ENCODE data around the gene DMD.

The DMD gene

DNA sequence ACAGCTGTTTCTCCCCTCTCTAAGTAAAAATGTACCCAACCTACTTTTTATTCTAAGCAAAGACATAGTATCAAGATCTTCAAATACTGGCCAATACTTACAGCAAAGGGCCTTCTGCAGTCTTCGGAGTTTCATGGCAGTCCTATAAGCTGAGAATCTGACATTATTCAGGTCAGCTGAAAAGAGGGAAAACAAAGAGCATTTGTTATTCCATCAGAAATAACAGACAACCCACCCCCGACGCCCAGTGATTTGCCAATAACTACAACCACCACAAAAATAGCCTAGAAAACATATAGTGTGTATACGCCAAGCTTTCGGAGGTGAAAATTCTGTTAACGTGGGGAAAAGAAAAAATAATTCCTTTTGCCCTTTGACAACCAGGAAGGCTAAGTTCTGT lies 1988.4 kb downstream of the DMD start:
- Mint-ChIP-seq H3K4me3 (no peak overlapping the region), H3K36me3 (ENCODE audit: insufficient read depth) (no peaks in the 10 kb centered on the region), H3K9me3 (peaks cover 9% of the 10 kb centered on the region), H3K27me3 (no peaks in the 10 kb centered on the region), H3K4me1 (no peaks in the 10 kb centered on the region), H3K27ac (ENCODE audit: low read depth) (no peak overlapping the region)
- no peak for DNase-seq (ENCODE audit: low spot score in 2 of 2)
- no peak for ATAC-seq (replicated peaks; ENCODE audit: extremely low read depth, poor library complexity, severe bottlenecking)

DNA sequence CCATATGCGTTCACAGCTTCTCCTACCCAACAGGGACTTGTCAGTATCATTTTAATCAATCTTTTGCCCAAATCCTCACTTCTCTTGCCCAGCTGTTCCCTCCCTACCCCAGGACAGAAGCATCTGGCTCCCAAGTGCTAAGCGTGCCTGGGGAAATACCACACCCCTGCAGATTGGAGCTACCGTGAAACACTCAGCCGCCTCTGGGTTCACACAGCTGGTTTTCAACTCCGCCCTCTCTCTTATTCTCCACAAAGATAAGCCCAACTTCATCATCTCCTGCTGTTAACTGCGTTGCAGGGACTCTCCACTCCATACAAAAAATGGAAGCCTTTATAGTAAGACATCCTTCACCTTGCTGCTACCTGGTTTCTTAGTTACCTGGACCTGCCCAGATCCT lies 1992.2 kb downstream of the DMD start:
- Mint-ChIP-seq H3K4me1 (no peaks in the 10 kb centered on the region), H3K4me3 (no peak overlapping the region), H3K9me3 (no peaks in the 10 kb centered on the region), H3K27ac (ENCODE audit: low read depth) (no peak overlapping the region), H3K27me3 (no peaks in the 10 kb centered on the region), H3K36me3 (ENCODE audit: insufficient read depth) (no peaks in the 10 kb centered on the region)
- ATAC-seq (replicated peaks; ENCODE audit: extremely low read depth, poor library complexity, severe bottlenecking) (no peak), DNase-seq (ENCODE audit: low spot score in 2 of 2) (no peak)

GRCh38 chrX:31217084-31217483 lies 1994.3 kb downstream of the DMD start:
- Mint-ChIP-seq H3K27ac (ENCODE audit: low read depth) (no peak overlapping the region), H3K9me3 (no peaks in the 10 kb centered on the region), H3K4me3 (no peak overlapping the region), H3K36me3 (ENCODE audit: insufficient read depth) (no peaks in the 10 kb centered on the region), H3K4me1 (no peaks in the 10 kb centered on the region), H3K27me3 (no peaks in the 10 kb centered on the region)
- DNase-seq (ENCODE audit: low spot score in 2 of 2) (no peak), ATAC-seq (replicated peaks; ENCODE audit: extremely low read depth, poor library complexity, severe bottlenecking) (no peak)

- ATAC-seq (replicated peaks; ENCODE audit: extremely low read depth, poor library complexity, severe bottlenecking) (no peak), DNase-seq (ENCODE audit: low spot score in 2 of 2) (no peak)
- no peaks in the 10 kb centered on the region for H3K36me3 Mint-ChIP-seq (ENCODE audit: insufficient read depth)
- no peak overlapping the region for H3K4me3 Mint-ChIP-seq
- no peak overlapping the region for H3K27ac Mint-ChIP-seq (ENCODE audit: low read depth)
- no peaks in the 10 kb centered on the region for H3K9me3 Mint-ChIP-seq
- H3K4me1 Mint-ChIP-seq = no peaks in the 10 kb centered on the region
- H3K27me3 Mint-ChIP-seq = no peaks in the 10 kb centered on the region
Observed at GRCh38 chrX:31215277-31215815, 1996.0 kb downstream of the DMD start.

DNA sequence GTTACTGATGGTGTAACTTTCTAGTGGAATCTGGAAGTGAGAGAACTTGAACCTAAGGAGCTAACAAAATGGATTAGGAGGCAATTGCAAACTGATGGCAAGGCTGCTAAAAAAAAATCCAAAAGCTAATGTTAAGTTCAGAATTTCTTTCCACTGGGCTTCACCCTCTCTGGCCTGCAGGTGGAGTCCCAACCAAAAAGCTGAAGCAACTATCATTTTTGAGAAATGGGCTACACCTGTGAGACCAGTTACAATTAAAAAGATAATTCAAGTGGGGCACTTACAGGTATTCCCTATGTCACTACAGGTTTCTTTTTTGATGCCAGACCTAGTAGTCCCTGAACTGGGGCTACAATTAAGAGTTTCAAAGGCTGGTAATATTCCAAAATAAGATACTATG lies 1997.4 kb downstream of the DMD start:
- Mint-ChIP-seq H3K27ac (ENCODE audit: low read depth) (no peak overlapping the region), H3K27me3 (no peaks in the 10 kb centered on the region), H3K4me1 (no peaks in the 10 kb centered on the region), H3K4me3 (no peak overlapping the region), H3K9me3 (no peaks in the 10 kb centered on the region), H3K36me3 (ENCODE audit: insufficient read depth) (no peaks in the 10 kb centered on the region)
- no peak for ATAC-seq (replicated peaks; ENCODE audit: extremely low read depth, poor library complexity, severe bottlenecking)
- DNase-seq (ENCODE audit: low spot score in 2 of 2) = no peak

- Mint-ChIP-seq H3K27me3 (no peaks in the 10 kb centered on the region), H3K4me1 (no peaks in the 10 kb centered on the region), H3K4me3 (no peak overlapping the region), H3K9me3 (no peaks in the 10 kb centered on the region), H3K36me3 (ENCODE audit: insufficient read depth) (no peaks in the 10 kb centered on the region), H3K27ac (ENCODE audit: low read depth) (no peak overlapping the region)
- ATAC-seq (replicated peaks; ENCODE audit: extremely low read depth, poor library complexity, severe bottlenecking) (no peak), DNase-seq (ENCODE audit: low spot score in 2 of 2) (no peak)
Observed at GRCh38 chrX:31212856-31213748, 1998.2 kb downstream of the DMD start.

GRCh38 chrX:31209005-31209628 lies 2002.2 kb downstream of the DMD start:
- ATAC-seq (replicated peaks; ENCODE audit: extremely low read depth, poor library complexity, severe bottlenecking) (no peak), DNase-seq (ENCODE audit: low spot score in 2 of 2) (no peak)
- Mint-ChIP-seq H3K27ac (ENCODE audit: low read depth) (no peak overlapping the region), H3K4me1 (no peaks in the 10 kb centered on the region), H3K4me3 (no peak overlapping the region), H3K9me3 (no peaks in the 10 kb centered on the region), H3K36me3 (ENCODE audit: insufficient read depth) (no peaks in the 10 kb centered on the region), H3K27me3 (no peaks in the 10 kb centered on the region)

DNA sequence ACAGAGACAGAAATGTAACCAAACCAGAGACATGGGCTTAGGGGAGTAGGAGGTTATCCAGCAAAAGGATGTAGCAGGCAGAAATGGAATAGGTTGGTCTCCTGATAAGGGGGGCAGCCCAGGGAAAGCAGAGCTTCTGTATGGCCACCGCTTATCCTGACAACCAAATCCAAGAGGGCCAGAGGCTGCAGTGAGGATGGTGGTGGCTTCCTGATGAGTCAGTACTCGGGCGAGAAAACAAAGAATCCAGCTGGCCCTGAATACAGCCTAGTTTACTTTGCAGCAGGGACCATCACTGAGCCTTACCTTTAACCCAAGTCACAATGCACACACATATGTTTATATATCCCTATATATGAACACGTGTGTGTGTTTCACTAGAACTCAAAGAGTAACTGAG lies 2009.8 kb downstream of the DMD start:
- H3K27me3 Mint-ChIP-seq = no peaks in the 10 kb centered on the region
- ATAC-seq (replicated peaks; ENCODE audit: extremely low read depth, poor library complexity, severe bottlenecking) (no peak), DNase-seq (ENCODE audit: low spot score in 2 of 2) (no peak)
- no peak overlapping the region for H3K27ac Mint-ChIP-seq (ENCODE audit: low read depth)
- no peaks in the 10 kb centered on the region for H3K9me3 Mint-ChIP-seq
- no peaks in the 10 kb centered on the region for H3K4me1 Mint-ChIP-seq
- H3K36me3 Mint-ChIP-seq (ENCODE audit: insufficient read depth) = no peaks in the 10 kb centered on the region
- H3K4me3 Mint-ChIP-seq = no peak overlapping the region

- H3K4me1 Mint-ChIP-seq = no peaks in the 10 kb centered on the region
Observed at GRCh38 chrX:31200430-31200829, 2010.9 kb downstream of the DMD start.

GRCh38 chrX:31199840-31200114 lies 2011.6 kb downstream of the DMD start:
- Mint-ChIP-seq H3K4me3 (no peak overlapping the region), H3K27me3 (no peaks in the 10 kb centered on the region), H3K36me3 (ENCODE audit: insufficient read depth) (no peaks in the 10 kb centered on the region), H3K4me1 (no peaks in the 10 kb centered on the region), H3K9me3 (no peaks in the 10 kb centered on the region), H3K27ac (ENCODE audit: low read depth) (no peak overlapping the region)
- DNase-seq (ENCODE audit: low spot score in 2 of 2) = no peak
- no peak for ATAC-seq (replicated peaks; ENCODE audit: extremely low read depth, poor library complexity, severe bottlenecking)

More at GRCh38 chrX:31200430-31200829, 2010.9 kb downstream of the DMD start:
- Mint-ChIP-seq H3K36me3 (ENCODE audit: insufficient read depth) (no peaks in the 10 kb centered on the region), H3K27ac (ENCODE audit: low read depth) (no peak overlapping the region), H3K27me3 (no peaks in the 10 kb centered on the region), H3K4me3 (no peak overlapping the region), H3K9me3 (no peaks in the 10 kb centered on the region)
- ATAC-seq (replicated peaks; ENCODE audit: extremely low read depth, poor library complexity, severe bottlenecking) = no peak
- no peak for DNase-seq (ENCODE audit: low spot score in 2 of 2)

DNA sequence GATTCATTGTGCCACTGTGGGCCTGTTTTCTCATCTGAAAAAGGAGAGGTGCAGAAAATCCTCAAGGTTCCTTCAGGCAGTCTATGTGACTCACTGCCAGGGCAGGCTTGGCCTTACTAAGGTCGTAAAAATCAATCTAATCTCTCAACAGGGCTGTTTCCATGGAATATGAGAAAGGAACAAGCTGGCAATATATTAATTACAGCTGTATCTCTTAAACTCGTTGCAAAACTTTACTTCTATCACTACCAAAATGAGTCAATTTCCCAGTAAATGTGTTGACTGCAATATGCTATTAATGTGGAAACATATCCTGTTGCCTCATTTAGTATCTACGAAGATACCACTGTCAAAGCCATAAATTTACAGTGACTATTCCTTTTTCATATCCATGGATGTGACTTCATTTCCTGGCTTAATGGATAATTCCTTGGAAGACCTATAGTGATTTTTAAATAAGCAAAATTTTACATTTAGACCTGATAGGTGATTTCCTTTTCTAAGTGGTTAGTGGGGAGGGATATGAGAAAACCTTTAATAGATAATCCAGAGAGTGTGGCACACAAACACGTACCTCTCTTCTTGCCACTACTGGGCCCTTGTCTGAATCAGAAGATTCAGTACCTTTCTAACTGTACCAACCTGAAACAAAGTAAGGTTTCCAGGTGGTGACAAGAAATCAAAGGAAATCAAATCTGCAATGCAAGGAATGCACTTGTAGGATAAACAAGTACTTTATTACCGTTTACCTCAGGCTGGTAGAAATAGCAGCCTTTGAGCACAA lies 2012.1 kb downstream of the DMD start:
- Mint-ChIP-seq H3K4me3 (no peak overlapping the region), H3K4me1 (no peaks in the 10 kb centered on the region), H3K27ac (ENCODE audit: low read depth) (no peak overlapping the region), H3K36me3 (ENCODE audit: insufficient read depth) (no peaks in the 10 kb centered on the region), H3K9me3 (no peaks in the 10 kb centered on the region), H3K27me3 (no peaks in the 10 kb centered on the region)
- DNase-seq (ENCODE audit: low spot score in 2 of 2) (no peak), ATAC-seq (replicated peaks; ENCODE audit: extremely low read depth, poor library complexity, severe bottlenecking) (no peak)

GRCh38 chrX:31190221-31190975 lies 2021.0 kb downstream of the DMD start:
- DNase-seq (ENCODE audit: low spot score in 2 of 2) (no peak), ATAC-seq (replicated peaks; ENCODE audit: extremely low read depth, poor library complexity, severe bottlenecking) (no peak)
- Mint-ChIP-seq H3K4me1 (no peaks in the 10 kb centered on the region), H3K27ac (ENCODE audit: low read depth) (no peak overlapping the region), H3K4me3 (no peak overlapping the region), H3K9me3 (no peaks in the 10 kb centered on the region), H3K36me3 (ENCODE audit: insufficient read depth) (no peaks in the 10 kb centered on the region), H3K27me3 (no peaks in the 10 kb centered on the region)

All from central memory CD8-positive, alpha-beta T cell (primary cell).